Measurements from ENCODE around the gene POP7.

- TF ChIP-seq CTCF (IDR thresholded peaks at IDR 0.05) (no peak), POLR2A (IDR thresholded peaks at IDR 0.05) (no peak)
These were observed 12.4 kb upstream of the POP7 start for GRCh38 chr7:100693312-100694097.
